ENCODE results near the gene TSC1.

Gene TSC1

GRCh38 chr9:132857031-132857430, 87.4 kb downstream of the TSC1 start:
- Histone ChIP-seq H3K4me1 (ENCODE audit: control insufficient read depth in 1 of 2, insufficient read depth in 1 of 2, low read depth in 1 of 2, low read length in 1 of 2) (no peaks in the 10 kb centered on the region), H3K9me3 (no peaks in the 10 kb centered on the region), H3K27me3 (peaks cover 6% of the 10 kb centered on the region), H3K4me3 (ENCODE audit: low read depth in 1 of 2, low read length in 1 of 2) (no peak overlapping the region), H3K27ac (no peak overlapping the region), H3K36me3 (no peaks in the 10 kb centered on the region)
- TF ChIP-seq, protein P1, sequence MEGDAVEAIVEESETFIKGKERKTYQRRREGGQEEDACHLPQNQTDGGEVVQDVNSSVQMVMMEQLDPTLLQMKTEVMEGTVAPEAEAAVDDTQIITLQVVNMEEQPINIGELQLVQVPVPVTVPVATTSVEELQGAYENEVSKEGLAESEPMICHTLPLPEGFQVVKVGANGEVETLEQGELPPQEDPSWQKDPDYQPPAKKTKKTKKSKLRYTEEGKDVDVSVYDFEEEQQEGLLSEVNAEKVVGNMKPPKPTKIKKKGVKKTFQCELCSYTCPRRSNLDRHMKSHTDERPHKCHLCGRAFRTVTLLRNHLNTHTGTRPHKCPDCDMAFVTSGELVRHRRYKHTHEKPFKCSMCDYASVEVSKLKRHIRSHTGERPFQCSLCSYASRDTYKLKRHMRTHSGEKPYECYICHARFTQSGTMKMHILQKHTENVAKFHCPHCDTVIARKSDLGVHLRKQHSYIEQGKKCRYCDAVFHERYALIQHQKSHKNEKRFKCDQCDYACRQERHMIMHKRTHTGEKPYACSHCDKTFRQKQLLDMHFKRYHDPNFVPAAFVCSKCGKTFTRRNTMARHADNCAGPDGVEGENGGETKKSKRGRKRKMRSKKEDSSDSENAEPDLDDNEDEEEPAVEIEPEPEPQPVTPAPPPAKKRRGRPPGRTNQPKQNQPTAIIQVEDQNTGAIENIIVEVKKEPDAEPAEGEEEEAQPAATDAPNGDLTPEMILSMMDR (IDR thresholded peaks at IDR 0.05), result no peak

- no peaks in the 10 kb centered on the region for H3K9me3 ChIP-seq
- no peaks in the 10 kb centered on the region for H3K36me3 ChIP-seq
- H3K27ac ChIP-seq, result no peak overlapping the region
- no peaks in the 10 kb centered on the region for H3K4me1 ChIP-seq (ENCODE audit: control insufficient read depth in 1 of 2, insufficient read depth in 1 of 2, low read depth in 1 of 2, low read length in 1 of 2)
- H3K27me3 ChIP-seq, result peaks cover 6% of the 10 kb centered on the region
- TF ChIP-seq, protein P1 (IDR thresholded peaks at IDR 0.05), result no peak
- H3K4me3 ChIP-seq (ENCODE audit: low read depth in 1 of 2, low read length in 1 of 2), result no peak overlapping the region
Observed at GRCh38 chr9:132855904-132856303, 88.5 kb downstream of the TSC1 start.

DNA sequence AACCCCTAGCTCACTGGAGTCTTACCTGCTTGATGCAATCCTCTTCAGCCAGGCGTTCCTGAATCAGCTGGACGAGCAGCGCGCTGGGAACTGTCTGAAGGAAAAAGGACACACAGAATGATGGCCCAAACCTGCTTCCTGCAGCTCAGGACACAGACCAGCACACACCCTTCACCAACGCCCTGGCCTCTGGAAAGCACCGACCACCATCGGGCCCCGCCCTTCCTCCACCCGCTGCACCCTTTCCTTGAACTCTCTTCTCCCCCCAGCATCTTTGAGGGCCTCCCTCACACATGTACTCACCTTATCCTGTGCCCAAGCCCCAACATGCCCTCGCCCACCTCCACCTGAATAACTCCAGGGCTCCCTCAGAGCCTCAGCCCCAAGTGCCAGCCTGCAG, 89.6 kb downstream of the TSC1 start:
- H3K27me3 ChIP-seq, result peaks cover 6% of the 10 kb centered on the region
- no peaks in the 10 kb centered on the region for H3K4me1 ChIP-seq (ENCODE audit: control insufficient read depth in 1 of 2, insufficient read depth in 1 of 2, low read depth in 1 of 2, low read length in 1 of 2)
- no peaks in the 10 kb centered on the region for H3K36me3 ChIP-seq
- no peaks in the 10 kb centered on the region for H3K9me3 ChIP-seq
- H3K27ac ChIP-seq, result no peak overlapping the region
- TF ChIP-seq, protein P1 (IDR thresholded peaks at IDR 0.05), result no peak
- no peak overlapping the region for H3K4me3 ChIP-seq (ENCODE audit: low read depth in 1 of 2, low read length in 1 of 2)

GRCh38 chr9:132853482-132853881, 90.9 kb downstream of the TSC1 start:
- Histone ChIP-seq H3K27me3 (peaks cover 6% of the 10 kb centered on the region), H3K27ac (no peak overlapping the region), H3K9me3 (no peaks in the 10 kb centered on the region), H3K36me3 (no peaks in the 10 kb centered on the region), H3K4me1 (ENCODE audit: control insufficient read depth in 1 of 2, insufficient read depth in 1 of 2, low read depth in 1 of 2, low read length in 1 of 2) (no peaks in the 10 kb centered on the region), H3K4me3 (ENCODE audit: low read depth in 1 of 2, low read length in 1 of 2) (no peak overlapping the region)
- TF ChIP-seq, protein P1 (IDR thresholded peaks at IDR 0.05), result no peak

DNA sequence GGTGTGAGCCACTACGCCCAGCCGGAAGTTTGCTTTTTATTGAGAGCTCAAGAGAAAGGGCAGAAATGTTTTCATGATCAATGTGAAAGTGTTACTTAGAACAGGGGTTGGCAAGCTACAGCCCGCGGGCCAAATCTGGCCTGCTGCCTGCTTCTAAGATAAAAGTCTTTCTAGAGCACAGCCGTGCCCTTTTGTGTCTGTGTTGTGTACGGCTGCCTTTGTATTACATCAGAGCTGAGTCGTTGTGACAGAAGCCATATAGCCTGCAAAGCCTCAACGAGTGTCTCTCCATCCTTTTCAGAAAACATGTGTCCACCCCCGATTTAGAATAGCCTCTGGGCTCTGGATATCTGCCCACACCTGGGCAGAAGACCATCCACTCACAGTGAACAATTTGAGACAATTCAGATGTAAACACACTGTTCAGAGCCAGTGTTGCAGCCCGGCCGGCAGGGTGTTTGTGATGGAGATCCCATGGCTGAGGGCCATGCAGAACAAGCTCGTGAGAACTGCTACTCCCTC, 95.2 kb downstream of the TSC1 start:
- Histone ChIP-seq H3K27ac (no peak overlapping the region), H3K36me3 (no peaks in the 10 kb centered on the region), H3K27me3 (no peaks in the 10 kb centered on the region), H3K9me3 (no peaks in the 10 kb centered on the region), H3K4me1 (ENCODE audit: control insufficient read depth in 1 of 2, insufficient read depth in 1 of 2, low read depth in 1 of 2, low read length in 1 of 2) (no peaks in the 10 kb centered on the region), H3K4me3 (ENCODE audit: low read depth in 1 of 2, low read length in 1 of 2) (no peak overlapping the region)
- TF ChIP-seq, protein P1 (IDR thresholded peaks at IDR 0.05), result no peak

All from neutrophil (primary cell).